ENCODE measurements around the gene MEG3. TPM values are rescaled to one million over a fixed set of nuclear protein-coding genes. Genes with fewer than 3 reads are reported as not detected.
"Not testable (repeated sequence)": the region's sequence is repeated elsewhere in the genome, so short reads cannot be mapped to it uniquely, and the experiment has no call there.

The MEG3 gene
- total RNA-seq, 1 donor from 2014 or later = 82.2 TPM

DNA sequence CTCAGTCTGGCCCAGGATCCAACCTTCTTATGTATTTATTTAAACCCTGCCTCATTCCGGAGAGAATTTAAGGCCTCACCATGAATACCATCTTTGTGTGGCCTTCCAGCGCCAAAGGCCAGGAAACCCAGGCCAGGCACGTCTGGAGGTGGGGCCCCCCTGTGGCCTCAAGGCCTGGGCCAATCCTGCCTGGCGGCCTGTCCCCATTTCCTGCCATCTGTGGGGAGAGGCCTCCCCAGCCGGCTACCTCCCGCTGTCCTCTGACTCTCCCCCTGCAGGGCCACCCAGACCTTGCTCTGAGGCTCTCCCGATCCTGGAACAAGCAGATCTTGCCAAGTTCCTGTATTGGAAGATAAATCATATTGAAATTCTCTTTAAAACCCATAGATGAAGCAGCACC is 37.4 kb upstream of the MEG3 start:
- DNase-seq (ENCODE audit: low spot score) = no peak

DNA sequence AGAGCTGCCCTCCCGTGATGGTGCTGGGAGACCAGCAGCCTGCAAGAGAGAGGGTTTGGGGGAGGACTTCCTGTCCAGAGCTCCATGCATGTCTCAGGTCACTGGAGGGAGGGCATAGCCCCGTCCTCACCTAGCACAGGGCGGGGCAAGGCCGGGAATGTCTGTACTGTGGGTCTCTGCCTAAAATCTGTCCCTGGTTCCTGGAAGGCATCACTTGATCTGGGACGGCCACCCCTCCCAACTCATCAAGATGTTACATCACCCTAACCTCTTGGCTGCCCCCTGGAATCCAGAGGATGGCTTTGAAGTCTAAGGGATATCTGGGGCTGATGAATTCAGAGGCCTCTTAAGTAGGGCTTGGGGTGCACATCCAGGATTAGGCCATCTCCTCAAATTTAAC is 37.0 kb upstream of the MEG3 start:
- no peak for DNase-seq (ENCODE audit: low spot score)

DNA sequence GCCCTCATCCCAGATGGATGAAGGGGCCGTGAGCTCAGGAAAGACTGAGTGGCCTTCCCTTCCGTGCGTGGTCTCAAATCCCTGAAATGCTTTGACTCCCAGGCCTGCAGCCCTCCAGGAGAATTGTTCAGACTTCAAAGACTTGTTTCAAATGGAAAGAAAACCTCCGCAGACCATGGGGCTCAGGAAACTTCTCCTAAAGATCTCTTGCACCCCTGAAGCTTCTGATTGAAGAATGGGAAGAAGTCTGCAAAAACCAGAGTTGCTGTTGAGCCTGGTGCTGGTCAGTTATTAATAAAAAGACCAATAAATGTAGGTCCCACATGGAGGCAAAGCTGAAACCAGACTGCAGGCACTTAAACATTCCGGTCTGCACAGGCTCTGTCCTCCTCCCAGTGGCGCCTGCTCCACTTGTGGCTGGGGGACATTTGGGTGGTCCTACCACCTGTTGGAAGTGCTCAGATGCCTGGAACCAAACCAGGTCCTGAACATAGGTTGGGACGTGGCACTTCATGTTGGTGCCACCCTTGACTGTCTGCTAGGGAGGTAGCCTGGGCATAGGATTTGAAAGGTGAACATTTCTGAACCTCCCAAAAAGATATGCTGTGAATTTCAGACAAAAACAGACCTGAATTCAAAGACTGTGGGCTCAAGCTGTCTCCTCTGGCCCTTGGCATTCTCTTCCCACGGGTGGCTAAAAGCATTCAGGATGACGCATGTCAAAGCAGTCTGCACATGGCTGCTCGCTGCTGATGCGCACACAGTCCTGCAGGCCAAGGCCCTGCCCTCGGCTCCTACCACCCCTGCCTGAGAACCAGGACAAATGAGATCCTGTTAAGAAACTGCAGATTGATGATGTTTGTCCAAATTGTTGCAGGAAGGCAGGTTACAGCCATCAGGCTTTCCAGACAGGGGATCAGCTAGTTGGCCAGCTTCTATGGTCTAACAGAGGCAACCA is 36.2 kb upstream of the MEG3 start:
- DNase-seq (ENCODE audit: low spot score) = no peak

DNA sequence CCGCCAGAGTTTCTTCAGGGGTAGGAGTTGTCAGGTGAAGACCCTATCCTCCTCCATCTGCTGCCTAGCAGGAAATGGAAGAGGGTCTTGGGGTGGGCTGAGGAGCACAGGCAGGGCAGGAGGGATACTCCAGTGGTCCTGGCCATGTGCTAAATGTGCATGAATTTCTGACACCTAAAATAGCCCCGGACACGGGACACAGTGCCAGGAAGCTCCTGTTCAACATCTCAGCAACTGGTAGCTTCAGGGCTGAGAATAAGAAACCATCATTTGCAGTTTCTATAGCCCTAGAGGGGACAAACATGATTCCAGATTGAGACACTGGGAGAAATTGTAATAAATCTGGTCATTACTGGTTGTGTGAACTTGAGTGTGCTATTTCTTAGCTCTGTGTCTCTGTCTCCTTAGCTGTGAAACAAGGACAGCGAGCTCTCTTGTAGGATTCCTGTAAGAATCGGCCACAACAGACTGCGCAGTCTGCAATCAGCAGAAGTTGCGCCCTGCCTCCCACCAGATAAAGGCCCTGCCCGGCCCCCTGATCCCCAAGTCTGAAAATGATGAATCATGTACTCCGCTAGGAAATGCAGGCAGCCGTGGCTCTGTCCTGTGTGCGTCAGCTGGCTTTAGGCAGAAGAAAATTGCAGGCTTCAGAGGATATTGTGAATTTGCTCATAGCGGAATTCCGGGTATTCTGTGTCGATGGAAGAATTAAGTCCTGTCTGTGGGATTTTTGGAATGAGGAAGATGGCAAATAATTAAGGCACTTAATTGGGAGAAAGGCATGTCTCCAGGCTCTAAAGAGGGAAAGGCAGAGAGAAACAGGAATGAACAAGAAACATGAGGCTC is 35.2 kb upstream of the MEG3 start:
- DNase-seq (ENCODE audit: low spot score) = no peak

DNA sequence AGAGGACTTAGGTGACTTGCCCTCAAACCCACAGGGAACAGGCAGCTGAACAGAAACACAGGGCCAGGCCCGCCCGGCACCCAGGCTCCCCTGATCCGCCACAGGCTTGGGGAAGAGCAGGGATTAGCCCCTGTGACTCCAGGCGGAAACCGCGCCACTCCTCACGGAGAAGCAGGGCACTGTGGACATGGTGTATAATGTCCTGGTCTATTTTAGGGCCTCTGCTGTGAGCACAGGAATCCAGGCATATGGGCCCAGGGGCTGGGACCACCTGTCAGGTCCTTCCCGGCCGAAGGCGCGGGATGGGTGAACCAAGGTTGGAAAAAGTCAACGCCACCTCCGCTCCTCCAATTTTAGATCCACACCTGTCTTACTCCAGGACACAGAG is 34.6 kb upstream of the MEG3 start:
- DNase-seq (ENCODE audit: low spot score) = no peak

DNA sequence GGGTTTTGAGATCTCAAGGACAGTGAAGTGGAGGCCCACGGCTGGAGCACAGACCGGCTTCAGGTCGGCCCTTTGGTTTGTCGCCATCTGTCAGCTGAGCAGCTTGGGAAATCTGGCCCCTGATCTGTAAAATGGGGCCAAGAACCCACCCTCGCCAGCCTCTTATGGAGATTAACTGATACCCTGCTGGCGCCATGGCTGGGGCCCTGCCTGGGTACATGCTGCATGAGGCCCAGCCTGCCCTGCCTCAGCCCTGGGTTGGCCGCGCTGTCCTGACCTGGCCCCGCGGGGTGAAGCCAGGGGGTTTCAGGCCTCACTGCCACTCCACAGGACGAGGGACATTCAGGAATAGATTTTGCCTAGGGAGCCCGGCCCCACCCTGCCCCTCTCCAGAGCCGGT is 33.9 kb upstream of the MEG3 start:
- DNase-seq (ENCODE audit: low spot score) = no peak

DNA sequence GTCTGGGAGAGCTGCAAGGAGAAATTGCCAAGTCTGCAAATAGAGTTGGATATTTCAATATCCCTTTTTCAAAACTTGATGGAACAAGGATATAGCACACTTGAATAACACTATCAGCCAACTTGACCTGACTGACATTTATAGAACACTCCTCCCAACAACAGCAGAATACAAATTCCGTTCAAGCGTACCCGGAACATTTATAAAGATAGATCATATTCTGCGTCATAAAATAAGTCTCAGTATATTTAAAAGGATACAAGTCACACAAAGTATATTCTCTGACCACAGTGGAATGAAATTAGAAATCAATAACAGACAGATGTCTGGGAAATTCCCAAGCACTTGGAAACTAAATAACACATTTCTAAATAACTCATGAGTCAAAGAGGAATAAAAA is 29.0 kb upstream of the MEG3 start:
- no peak for DNase-seq (ENCODE audit: low spot score)

DNA sequence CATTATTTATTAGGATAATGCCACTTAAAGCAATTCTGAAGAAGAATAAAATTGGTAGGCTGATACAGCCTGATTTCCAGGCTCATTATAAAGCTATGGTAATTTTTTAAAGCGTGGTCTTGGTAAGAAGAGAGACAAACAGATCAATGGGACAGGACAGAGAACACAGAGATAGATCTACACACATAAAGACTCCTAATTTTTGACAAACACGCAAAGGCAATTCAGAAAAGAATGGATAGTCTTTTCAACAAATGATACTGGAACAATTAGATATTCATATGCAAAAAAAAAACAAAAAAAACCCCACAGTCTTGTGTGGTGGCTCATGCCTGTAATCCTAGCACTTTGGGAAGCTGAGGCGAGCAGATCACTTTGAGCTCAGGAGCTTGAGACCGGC is 25.9 kb upstream of the MEG3 start:
- no peak for DNase-seq (ENCODE audit: low spot score)

DNA sequence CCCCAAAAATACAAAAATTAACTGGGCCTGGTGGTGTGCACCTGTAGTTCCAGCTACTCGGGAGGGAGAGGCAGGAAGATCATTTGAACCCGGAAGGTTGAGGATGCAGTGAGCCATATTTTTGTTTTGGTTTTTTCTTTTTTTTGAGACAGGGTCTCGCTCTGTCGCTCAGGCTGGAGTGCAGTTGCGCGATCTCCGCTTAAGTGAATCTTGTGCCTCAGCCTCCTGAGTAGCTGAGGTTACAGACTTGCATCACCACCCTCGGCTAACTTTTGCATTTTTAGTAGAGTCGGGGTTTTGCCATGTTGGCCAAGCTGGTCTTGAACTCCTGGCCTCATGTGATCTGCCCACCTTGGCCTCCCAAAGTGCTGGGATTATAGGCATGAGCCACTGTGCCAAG is 24.5 kb upstream of the MEG3 start:
- not testable (repeated sequence) for DNase-seq (ENCODE audit: low spot score)

DNA sequence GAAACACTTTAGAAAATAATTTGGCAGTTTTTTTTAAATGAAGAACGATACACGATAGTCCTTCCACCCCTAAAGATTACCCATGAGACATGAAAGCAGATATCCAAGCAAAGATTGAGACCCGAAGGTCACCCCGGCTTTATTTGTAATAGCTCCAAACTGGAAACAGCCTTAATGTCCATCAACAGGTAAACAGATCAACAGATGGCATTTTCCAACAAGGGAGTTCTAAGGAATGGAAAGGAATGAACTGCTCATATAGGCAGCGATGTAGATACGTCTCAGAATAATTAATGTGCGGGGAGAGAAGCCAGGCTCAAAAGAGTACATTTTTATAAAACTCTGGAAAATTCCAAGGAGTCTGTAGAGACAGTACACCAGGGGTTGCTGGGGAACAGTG is 23.7 kb upstream of the MEG3 start:
- DNase-seq (ENCODE audit: low spot score) = no peak

DNA sequence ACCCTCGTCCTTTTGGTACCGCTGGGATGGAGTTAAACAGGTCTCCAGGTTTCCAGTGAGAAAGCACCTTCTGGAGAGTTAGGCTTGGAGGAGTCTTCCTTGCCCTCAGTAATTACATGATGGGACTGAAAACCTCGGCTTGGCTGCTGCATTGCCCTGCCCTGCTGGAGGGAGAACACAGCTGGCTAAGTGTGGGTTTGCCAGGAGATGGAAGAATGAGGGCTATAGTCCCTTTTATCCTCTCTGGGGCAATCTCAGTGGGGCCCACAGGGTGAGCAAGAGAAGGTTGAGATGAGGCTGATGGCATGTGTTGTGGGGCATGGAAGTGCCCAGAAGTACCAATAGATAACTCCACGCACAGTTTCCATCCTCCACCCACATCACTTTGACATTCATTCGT is 23.2 kb upstream of the MEG3 start:
- DNase-seq (ENCODE audit: low spot score) = no peak

DNA sequence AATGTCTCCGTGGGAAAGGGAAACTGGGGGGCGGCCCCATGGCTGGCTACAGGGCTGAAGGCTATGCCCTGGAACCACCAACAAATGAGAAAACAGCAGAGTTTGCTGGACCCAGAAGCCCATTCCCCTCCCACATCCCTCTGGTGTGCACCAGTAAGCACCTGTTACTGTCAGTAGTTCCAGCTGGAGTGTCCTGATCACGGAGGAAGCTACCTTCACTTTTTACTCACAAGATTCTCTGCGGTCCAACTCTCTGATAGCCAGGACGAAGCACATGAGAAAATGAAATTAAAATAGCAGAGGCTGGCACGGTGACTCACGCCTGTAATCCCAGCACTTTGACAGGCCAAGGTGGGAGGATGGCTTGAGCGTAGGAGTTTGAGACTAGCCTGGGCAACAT is 22.7 kb upstream of the MEG3 start:
- no peak for DNase-seq (ENCODE audit: low spot score)

DNA sequence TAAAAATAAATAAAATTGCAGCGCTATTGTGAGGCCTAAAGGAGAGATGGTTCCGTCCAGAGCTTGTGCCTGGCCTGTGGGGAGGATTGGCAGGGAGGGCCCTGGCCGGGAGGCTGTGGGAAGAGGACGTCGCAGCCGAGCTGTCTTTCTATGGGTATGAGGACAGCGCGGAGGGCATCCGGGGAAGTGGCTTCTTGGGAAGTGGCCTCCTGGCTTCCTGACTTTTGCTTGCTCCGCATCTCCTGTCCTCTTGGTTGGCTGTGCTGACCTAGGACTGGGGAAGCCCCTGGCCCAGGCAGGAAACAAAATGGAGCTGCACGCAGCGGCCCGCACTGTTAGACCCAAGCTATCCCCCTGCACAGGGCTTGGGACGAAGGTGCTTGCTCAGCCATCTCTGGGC is 22.2 kb upstream of the MEG3 start:
- no peak for DNase-seq (ENCODE audit: low spot score)

DNA sequence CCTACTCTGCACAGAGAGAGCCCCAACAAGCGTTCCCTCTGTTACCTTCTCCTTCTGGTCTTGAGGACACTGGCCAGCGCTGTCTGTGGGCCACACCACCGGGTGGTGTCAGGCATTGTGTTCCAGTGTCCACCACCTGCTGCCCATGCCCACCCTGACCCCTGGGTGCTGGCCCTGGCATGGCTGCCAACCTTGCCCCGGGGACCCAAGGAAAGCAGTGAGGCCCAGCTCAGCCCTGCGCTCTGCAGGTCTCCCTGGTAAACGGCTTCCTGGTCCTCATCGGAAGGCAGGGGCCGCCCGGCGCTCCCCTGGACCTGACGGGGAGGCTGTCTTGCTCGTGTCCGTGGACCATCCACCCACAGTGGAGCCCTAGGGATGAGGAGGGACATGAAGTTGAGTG is 21.8 kb upstream of the MEG3 start:
- no peak for DNase-seq (ENCODE audit: low spot score)

DNA sequence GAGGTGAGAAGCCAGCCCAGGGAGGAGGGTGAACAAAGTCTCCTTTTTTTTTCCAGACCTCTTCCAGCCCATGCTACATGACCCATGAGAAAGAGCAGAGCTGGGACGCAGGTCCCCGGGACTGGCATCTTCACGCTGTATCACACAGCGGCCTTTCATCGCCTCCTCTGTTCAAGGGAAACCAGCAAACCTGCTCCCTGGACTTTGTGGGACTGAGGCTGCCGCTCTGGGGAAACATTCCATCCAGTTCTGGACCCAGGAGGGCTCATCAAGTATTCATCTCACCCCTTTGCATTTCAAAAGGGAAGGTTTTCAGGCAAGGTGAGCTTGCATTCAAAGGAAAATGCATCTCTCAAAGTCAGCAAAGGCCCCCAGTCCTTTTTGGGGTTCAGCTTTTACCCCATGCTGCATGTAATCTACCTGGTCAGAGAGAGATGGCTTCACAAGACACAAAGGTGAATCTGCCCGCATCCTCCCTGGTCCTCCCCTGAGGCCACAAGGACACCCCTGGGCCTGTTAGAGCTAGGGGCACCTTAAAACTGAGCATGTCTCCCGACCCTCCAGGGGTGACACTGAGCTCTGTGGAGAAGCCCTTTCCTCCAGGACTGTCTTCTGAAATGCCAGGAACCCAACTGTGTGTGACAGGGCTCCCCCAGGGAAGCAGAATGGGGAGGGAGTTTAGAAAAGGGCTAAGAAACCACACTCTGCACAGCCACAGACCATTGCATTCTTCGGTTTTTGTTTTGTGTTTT is 21.2 kb upstream of the MEG3 start:
- no peak for DNase-seq (ENCODE audit: low spot score)

DNA sequence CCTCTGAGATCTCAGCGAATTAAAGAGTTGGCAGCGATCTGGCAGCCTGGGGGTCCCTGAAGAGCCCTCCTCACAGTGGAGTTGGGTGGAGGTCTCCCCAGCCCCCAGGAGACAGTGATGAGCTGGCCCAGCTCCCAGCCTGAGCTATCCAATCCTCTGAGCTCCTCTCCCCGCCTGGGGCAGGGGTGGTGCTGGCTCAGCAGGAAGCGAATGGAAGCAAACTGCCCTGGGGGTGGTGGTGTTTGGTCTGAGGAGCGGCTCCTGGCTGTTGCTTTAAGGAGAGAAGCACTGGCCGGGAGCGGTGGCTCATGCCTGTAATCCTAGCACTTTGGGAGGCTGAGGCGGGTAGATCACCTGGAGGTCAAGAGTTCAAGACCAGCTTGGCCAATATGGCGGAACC is 19.5 kb upstream of the MEG3 start:
- DNase-seq (ENCODE audit: low spot score) = no peak

DNA sequence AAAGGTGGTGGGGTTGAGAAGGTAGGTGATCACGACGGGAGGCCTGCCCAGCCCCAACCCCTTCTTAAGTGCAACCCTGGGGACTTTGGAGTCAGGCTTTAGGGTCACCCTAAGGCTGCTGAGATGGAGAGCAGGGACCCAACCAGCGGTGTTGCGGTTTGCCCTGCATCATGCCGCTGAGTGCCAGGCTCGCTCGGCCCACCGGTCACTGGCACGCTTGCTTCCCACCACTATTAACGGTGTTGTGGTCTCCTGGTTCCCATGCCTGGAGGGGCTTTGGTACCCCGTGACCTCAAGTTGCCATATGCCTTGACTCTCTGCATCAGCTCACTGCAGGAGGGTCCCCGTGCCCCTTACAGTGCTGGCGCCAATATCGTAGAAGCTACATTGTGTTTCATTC is 18.4 kb upstream of the MEG3 start:
- no peak for DNase-seq (ENCODE audit: low spot score)

DNA sequence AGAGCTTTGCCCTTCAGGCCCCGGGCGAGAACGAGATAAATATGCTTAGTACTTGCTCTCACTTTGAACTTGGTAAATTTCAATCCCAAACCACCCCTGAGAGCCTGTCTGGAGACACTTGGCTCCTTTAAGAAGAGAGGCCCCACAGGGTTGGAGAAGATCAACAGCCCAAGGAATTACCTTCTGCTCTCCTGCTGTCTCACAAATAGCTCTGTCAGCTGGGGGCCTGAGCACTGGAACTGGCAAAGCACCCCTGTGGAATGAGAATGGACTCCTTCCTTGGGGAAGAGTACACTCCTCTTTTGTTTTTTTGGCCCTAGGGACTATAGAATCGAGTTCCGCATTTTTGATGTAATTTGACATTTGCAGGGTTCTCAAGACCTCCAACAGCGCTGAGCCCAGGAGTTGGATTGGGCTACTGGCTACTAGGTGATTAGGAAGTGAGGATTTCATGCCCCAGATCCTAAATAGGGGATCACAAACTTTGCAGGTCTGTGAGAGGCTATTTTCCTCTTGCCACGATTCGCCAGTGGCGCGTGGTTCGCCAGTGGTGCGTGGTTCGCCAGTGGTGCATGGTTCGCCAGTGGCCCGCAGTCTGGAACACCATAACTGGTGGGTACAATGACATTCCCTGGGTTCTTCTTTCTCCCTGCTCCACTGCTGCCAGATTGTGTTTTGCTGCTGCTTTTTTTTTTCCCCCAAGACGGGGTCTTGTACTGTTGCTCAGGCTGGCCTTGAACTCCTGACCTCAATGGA is 17.8 kb upstream of the MEG3 start:
- no peak for DNase-seq (ENCODE audit: low spot score)

DNA sequence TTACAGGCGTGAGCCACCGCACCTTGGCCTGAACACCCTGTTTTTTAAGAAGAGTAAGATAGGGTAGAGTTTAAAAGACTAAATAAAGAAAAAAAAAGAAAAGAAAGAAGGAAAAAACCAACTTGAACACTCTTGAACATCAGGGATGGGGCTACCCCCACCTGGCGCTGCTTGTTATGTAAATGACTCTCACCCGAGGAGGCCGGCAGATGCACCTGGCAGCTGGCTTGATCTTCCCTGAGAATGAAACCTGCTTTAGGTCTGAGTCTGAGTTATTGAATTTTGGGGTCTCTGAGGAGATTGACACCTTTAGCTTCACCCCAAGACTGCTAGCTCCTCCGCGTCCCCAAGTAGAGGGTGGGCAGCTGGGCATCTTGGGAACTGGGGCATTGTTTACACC is 15.5 kb upstream of the MEG3 start:
- DNase-seq (ENCODE audit: low spot score) = no peak

DNA sequence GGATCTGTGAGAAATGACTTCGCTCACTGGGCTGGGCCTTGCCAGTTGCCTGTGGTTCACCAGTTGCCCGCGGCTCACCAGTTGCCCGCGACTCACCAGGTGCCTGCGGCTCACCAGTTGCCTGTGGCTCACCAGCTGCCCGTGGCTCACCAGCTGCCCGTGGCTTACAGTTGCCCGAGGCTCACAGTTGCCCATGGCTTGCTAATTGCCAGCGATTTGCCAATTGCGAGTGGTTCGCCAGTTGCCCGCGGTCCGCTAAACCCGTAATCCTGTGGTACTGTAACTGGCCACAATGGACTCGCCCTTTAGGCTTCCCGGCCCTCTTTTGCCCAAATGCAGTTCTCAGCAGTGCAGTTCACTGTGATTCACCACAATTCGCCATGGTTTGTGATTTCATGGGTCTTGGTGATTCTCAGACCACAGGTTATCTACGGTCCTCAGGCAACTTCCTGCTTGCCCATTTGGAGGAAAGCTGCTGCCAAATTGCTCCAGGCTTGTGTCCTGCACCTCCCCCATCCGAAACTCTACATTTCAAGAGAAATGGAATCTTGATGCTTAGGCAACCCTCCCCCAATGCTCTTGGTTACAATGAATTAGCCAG is 15.0 kb upstream of the MEG3 start:
- no peak for DNase-seq (ENCODE audit: low spot score)

DNA sequence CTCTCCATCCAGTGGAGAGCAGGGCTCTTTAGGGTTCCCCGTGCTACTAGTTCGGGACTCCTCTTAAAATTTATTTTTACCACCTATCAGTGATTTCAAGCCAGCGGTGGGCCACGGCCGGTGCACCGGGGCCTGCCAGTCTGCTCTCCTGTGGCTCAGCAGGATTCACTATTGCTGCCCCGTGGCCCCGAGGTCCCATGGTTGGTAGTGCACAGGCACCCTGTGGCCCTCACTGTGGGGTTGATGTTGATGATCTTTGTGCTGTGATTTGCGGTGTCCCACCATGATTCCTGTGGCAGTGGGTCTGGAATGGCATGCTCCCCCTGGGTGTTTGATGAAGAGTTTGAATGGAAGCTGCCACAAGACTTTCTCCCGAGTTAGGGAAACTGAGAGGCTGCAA is 12.6 kb upstream of the MEG3 start:
- DNase-seq (ENCODE audit: low spot score) = no peak

Measured in mesenteric fat pad (tissue), 1 donor.